Mucosa of rectum (tissue), 2 donors: ENCODE data around the gene SRPRB.

Source experiments
- H3K27ac ChIP-seq, 2 donors: one replicate each; pipeline ENCODE4 v1.7.0; 2013; ENCODE audit warnings: inconsistent platforms in 2 of 2, low read depth in 2 of 2, low read length in 2 of 2
- H3K27me3 ChIP-seq, 2 donors: one replicate each; pipeline ENCODE4 v1.7.0; 2013; ENCODE audit warnings: low read length in 2 of 2; ENCODE audit not compliant: control insufficient read depth in 2 of 2, insufficient read depth in 2 of 2
- H3K36me3 ChIP-seq, 2 donors: one replicate each; pipeline ENCODE4 v1.7.0; 2013; ENCODE audit warnings: low read length in 2 of 2; ENCODE audit not compliant: control insufficient read depth in 2 of 2, insufficient read depth in 2 of 2
- H3K4me1 ChIP-seq, 2 donors: one replicate each; pipeline ENCODE4 v1.7.0; 2013; ENCODE audit warnings: low read length in 2 of 2, mild to moderate bottlenecking in 1 of 2; ENCODE audit not compliant: control insufficient read depth in 2 of 2, insufficient read depth in 2 of 2
- H3K4me3 ChIP-seq, 2 donors: one replicate each; pipeline ENCODE4 v1.7.0; 2013; ENCODE audit warnings: low read length in 2 of 2
- H3K9ac ChIP-seq, 2 donors: one replicate each; pipeline ENCODE4 v1.7.0; 2013; ENCODE audit warnings: low read length in 2 of 2, low read depth in 1 of 2, mild to moderate bottlenecking in 1 of 2
- H3K9me3 ChIP-seq, 2 donors: one replicate each; pipeline ENCODE4 v1.7.0; 2013; ENCODE audit warnings: low read length in 2 of 2; ENCODE audit not compliant: control insufficient read depth in 2 of 2
- donor health status: healthy.
- donor health status: Normal muscosa, but diverticular disease.

SRPRB gene, protein sequence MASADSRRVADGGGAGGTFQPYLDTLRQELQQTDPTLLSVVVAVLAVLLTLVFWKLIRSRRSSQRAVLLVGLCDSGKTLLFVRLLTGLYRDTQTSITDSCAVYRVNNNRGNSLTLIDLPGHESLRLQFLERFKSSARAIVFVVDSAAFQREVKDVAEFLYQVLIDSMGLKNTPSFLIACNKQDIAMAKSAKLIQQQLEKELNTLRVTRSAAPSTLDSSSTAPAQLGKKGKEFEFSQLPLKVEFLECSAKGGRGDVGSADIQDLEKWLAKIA

DNA sequence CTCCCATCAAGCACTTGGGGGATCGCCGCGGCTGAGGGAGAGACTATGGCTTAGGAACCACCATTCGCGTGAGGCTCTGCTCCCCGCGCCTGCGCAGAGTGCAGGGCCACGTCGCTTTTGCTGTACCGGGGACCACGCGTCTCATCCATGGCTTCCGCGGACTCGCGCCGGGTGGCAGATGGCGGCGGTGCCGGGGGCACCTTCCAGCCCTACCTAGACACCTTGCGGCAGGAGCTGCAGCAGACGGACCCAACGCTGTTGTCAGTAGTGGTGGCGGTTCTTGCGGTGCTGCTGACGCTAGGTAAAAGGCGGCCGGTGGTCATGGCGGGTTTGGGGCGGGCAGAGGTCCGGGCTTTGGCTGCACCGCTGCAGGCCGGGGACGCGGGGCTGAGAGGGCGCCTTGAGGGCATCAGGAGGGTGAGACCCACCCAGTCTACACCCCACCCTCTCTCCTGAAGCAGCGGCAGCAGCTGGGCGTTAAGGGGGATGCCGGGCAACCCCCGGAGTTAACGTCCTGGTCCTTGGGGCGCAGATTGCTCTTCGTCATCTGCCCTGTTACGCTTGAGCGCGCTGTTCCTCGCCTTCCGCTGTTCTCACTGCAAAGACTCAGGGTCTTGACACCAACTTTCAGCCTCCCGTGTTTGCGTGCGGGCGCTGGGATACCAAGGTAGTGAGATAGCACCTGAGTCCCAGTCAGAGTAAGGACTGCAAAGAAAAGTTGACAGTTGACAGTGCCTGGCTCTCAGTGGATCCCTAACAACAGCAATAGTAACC, at the start of gene SRPRB:
Gene SRPRB, plus strand, starts transcription at position 114 of the 774 bp plus-strand sequence. Its CDS starts 34 bp downstream, at position 148.
- no peaks in the 10 kb centered on the region for H3K9me3 ChIP-seq
- H3K27me3 ChIP-seq: no peaks in the 10 kb centered on the region
- peaks cover 2 to 12% of the 10 kb centered on the region in 2 donors for H3K4me1 ChIP-seq
- H3K36me3 ChIP-seq: peaks cover 4 to 12% of the 10 kb centered on the region in 2 donors
- H3K27ac ChIP-seq: peak within 1 kb of the TSS; percentile 35 to 71
- H3K9ac ChIP-seq: peak within 1 kb of the TSS; percentile 60 to 71
- peak within 1 kb of the TSS; percentile 94 for H3K4me3 ChIP-seq

DNA sequence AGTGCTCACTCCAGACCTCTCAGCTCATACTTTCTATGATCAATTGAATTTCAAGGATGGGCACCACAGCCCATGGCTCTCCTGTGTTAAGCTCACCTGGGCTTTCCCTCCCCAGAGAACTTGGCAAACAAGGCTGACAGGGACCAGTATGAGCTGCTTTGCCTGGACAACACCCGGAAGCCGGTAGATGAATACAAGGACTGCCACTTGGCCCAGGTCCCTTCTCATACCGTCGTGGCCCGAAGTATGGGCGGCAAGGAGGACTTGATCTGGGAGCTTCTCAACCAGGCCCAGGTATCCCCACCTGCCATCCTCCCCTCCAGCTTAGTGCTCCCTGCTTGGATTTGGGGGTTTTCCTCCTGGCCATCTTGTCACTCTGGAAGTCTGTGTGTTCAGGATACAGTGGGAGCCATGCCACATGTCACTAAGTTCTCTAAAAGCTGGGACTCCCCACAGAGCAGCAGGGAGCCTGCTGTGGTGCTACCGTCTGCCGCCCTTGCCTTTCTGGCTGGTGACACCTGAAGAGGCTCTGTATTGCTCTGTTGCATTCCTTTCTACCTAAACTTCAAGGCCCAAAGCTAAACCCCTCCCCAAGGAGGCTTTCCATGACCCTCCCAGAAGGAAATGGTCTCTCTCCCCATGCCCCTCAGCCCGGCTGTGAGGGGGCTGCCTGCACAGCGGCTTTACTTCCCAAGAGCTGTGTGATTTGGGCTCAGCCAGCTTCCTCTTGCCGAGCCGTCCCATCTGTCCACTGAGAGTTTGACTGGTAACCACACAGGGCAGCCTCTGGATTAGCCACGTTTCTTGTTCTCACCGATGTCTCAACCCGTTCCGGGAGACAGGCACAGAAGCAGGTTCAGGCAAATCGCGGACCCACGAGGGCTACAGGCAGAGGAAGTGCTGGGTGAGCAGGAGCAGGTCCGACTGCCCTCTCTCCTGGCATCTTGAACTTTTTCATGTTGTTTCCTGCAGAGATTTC, 48.6 kb upstream of the SRPRB start:
- no peak overlapping the region for H3K4me3 ChIP-seq
- H3K27ac ChIP-seq: no peak overlapping the region
- H3K36me3 ChIP-seq: no peaks in the 10 kb centered on the region

DNA sequence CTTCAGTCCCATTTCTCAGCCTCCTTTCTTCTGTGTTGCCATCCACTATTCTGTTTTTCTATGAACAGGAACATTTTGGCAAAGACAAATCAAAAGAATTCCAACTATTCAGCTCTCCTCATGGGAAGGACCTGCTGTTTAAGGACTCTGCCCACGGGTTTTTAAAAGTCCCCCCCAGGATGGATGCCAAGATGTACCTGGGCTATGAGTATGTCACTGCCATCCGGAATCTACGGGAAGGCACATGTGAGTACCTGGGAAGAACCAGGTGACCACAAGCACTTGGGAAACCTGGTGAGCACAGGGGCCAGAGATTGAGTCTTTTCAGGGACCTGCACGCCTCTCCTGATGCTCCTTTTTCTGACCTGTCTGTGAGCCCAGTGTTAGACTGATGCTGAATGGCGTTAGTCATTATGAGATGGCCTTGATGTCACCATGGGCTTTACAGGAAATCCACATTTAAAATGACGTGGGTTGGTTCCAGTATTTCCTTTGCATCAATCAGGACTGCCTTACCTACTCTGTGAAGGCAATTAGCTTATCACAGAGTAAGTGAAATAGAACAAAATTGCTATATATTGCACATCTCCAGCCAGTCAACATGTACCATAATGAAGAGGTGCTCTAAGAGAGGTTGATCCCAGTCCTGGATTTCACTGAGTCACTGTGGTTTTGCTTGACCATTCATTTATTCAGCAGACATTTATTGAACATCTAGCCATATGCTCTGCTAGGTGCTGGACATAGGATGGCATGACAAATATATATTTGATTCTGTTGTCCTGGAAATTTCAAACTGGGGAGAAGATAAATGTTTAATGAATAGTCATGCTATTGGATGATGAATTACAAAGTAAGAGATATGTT, 47.7 kb upstream of the SRPRB start:
- Histone ChIP-seq H3K9ac (no peak overlapping the region), H3K27ac (no peak overlapping the region), H3K36me3 (no peaks in the 10 kb centered on the region), H3K9me3 (no peaks in the 10 kb centered on the region), H3K4me3 (no peak overlapping the region), H3K4me1 (no peaks in the 10 kb centered on the region), H3K27me3 (no peaks in the 10 kb centered on the region)

More for the DNA sequence above, 48.6 kb upstream of the SRPRB start:
- Histone ChIP-seq H3K9me3 (no peaks in the 10 kb centered on the region), H3K4me1 (no peaks in the 10 kb centered on the region), H3K27me3 (no peaks in the 10 kb centered on the region), H3K9ac (no peak overlapping the region)

DNA sequence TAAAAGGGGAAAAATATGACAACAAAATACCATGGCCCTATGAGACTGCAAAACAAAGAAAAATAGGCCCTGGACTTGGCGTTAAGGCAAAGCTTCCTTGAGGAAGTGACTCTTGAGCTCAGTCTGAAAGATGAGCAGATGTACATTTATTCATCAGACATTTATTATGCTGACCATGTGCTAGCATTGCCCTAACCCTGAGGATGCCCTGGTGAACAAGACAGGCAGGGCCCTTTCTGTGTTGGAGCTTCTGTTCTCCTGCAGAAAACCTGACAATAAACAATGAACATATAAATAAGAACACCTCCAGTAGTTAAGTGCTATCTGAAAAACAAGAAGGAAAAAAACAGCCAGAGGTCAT, 47.1 kb upstream of the SRPRB start:
- H3K27me3 ChIP-seq: no peaks in the 10 kb centered on the region
- no peaks in the 10 kb centered on the region for H3K36me3 ChIP-seq
- no peaks in the 10 kb centered on the region for H3K4me1 ChIP-seq
- H3K4me3 ChIP-seq: no peak overlapping the region
- no peak overlapping the region for H3K9ac ChIP-seq
- H3K9me3 ChIP-seq: no peaks in the 10 kb centered on the region
- no peak overlapping the region for H3K27ac ChIP-seq

DNA sequence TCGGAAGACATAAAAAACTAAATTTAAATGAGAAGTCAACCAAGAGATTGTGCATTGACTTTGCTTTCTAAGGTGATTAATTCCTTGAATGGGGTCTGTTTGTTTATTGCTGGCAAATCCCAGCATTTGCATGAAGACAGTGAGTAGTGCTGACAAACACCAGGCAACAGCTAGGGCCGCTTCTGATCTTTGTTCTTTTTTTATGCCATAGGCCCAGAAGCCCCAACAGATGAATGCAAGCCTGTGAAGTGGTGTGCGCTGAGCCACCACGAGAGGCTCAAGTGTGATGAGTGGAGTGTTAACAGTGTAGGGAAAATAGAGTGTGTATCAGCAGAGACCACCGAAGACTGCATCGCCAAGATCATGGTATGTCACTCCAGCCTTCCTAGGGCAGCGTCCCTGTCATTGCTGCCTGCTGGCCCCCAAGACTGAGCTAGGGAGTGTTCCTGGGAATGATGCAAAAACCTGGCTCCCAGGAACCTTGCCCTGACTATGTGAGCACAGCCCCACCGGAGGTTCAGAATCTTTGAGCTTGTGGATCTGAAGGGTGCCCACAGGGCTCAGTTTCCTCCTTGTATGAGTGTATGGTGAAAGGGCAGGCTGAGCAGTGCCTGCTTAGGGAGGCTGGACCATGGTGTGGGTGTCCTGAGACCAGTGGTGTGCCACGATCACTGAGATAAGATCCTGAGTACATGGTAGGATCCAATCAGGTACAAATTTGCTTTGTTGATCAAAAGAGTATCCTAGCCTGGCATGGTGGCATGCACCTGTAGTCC, 46.5 kb upstream of the SRPRB start:
- no peaks in the 10 kb centered on the region for H3K36me3 ChIP-seq
- H3K9me3 ChIP-seq: no peaks in the 10 kb centered on the region
- no peak overlapping the region for H3K4me3 ChIP-seq
- H3K27me3 ChIP-seq: no peaks in the 10 kb centered on the region
- no peak overlapping the region for H3K27ac ChIP-seq
- H3K4me1 ChIP-seq: no peaks in the 10 kb centered on the region
- H3K9ac ChIP-seq: no peak overlapping the region

DNA sequence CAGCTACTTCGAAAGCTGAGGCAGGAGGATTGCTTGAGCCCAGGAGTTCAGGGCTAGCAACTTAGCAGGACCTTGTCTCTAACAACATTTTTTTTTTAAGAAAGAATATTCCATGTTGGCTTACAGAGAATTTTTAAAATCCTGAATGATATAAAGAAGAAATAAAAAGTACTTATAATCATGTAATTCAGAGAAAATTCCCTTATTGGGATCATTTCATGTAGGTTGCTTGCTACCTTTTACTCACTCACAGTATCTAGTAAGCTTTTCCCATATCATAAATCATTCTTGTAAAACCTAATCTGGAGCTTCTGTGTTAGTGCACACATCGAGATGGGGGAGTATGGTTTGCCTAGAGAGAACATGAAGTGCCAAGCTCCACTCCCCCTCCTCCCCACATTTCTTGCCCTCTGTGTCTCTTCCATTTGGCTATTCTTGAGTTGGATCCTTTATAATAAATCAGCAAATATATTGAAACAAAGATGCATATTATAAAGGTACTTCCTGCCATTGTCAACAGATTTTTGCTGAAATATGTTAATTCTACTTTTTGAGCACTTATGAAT, 45.8 kb upstream of the SRPRB start:
- Histone ChIP-seq H3K27me3 (no peaks in the 10 kb centered on the region), H3K36me3 (no peaks in the 10 kb centered on the region)

DNA sequence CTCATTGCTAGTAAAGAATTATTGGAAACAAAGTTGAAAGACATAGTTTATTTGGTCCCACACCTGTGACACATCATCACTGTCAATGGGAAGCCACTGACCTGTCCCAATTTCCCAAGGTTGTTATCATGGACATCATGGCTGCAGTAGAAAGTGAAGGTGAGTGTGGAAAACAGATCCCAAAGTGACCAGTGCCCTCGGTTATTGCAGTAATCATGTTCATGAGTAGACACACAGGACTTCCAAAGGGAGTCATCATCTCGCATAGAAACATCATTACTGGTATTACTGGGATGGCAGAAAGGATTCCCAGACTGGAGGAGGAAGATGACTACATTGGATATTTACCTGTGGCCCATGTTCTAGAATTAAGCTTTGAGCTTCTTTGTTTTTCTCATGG, 44.7 kb upstream of the SRPRB start:
- no peaks in the 10 kb centered on the region for H3K9me3 ChIP-seq
- no peaks in the 10 kb centered on the region for H3K36me3 ChIP-seq
- no peak overlapping the region for H3K27ac ChIP-seq
- H3K4me1 ChIP-seq: no peaks in the 10 kb centered on the region
- no peak overlapping the region for H3K4me3 ChIP-seq
- no peaks in the 10 kb centered on the region for H3K27me3 ChIP-seq
- H3K9ac ChIP-seq: no peak overlapping the region

More for the DNA sequence above, 45.8 kb upstream of the SRPRB start:
- no peaks in the 10 kb centered on the region for H3K4me1 ChIP-seq
- H3K4me3 ChIP-seq: no peak overlapping the region
- H3K9ac ChIP-seq: no peak overlapping the region
- no peak overlapping the region for H3K27ac ChIP-seq
- H3K9me3 ChIP-seq: no peaks in the 10 kb centered on the region

DNA sequence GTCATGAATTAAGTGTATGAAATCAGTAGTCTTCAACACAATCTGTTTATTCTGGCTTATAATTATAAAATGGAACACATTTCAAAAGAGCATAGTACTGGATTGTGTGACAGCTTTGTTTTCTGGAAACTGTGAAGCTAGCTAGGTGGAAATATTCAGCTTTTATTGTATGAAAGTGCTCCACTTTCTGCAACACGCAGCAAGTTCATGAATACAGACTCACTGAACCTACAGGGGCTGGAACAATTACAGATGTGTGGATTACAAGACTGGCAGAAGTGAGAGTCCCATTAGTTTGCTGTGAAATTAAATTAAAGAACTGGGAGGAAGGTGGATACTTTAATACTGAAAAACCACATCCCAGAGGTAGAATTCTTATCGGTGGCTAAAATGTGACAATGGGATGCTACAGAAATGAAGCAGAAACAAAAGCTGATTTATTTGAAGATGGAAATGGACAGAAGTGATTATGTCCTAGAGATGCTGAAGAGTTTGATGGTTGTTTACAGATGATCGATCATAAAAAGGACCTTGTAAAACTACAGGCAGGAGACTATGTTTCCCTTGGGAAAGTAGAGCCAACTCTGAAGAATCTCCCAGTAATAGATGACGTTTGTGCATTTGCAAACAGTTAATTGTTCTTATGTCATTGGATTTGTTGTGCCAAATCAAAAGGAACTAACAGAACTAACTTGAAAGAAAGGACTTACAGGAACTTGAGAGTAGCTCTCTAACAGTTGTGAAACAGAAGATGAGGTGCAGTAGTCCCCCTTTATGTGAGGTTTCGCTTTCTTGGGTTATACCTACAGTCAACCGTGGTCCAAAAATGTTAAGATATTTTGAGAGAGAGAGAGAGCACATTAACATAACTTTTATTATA, 43.8 kb upstream of the SRPRB start:
- no peaks in the 10 kb centered on the region for H3K4me1 ChIP-seq
- H3K36me3 ChIP-seq: no peaks in the 10 kb centered on the region
- no peak overlapping the region for H3K4me3 ChIP-seq
- no peaks in the 10 kb centered on the region for H3K9me3 ChIP-seq
- no peak overlapping the region for H3K27ac ChIP-seq
- H3K27me3 ChIP-seq: no peaks in the 10 kb centered on the region
- H3K9ac ChIP-seq: no peak overlapping the region
